ENCODE measurements around the gene DYNC2LI1.

GRCh38 chr2:43758739-43759138, 15.1 kb upstream of the DYNC2LI1 start:
- TF ChIP-seq POLR2A (IDR thresholded peaks at IDR 0.05; ENCODE audit: low read length): no peak
- no peak for TF ChIP-seq GATA1 (IDR thresholded peaks at IDR 0.05; ENCODE audit: low read depth, low read length)

Data from erythroblast (primary cell).